Karpas-422 (cell line): Measurements from ENCODE around the gene GGNBP2. TPM values are rescaled to one million over a fixed set of nuclear protein-coding genes. Genes with fewer than 3 reads are reported as not detected.

ENCODE experiments used
- DNase-seq: peaks from one replicate; pipeline ENCODE4 v3.0.0-alpha.2; 2015
- H2AFZ ChIP-seq: fragments of 200-600 bp; sonication (generic); 2 replicates; pipeline ENCODE4 v1.6.1; 2014; ENCODE audit warnings: antibody characterized with exemption, low read length, mixed read lengths
- H3K27ac ChIP-seq: fragments of 200-600 bp; sonication (generic); 2 replicates; pipeline ENCODE4 v1.5.1; 2014; ENCODE audit warnings: mild to moderate bottlenecking, low read length, moderate library complexity
- H3K27me3 ChIP-seq: fragments of 200-600 bp; sonication (generic); 2 replicates; pipeline ENCODE4 v1.6.1; 2014; ENCODE audit warnings: low read length, mixed read lengths
- H3K36me3 ChIP-seq: fragments of 200-600 bp; sonication (generic); 2 replicates; pipeline ENCODE4 v1.6.1; 2014; ENCODE audit warnings: low read length, mixed read lengths; ENCODE audit not compliant: insufficient read depth
- H3K4me1 ChIP-seq: fragments of 200-600 bp; sonication (generic); 2 replicates; pipeline ENCODE4 v1.6.1; 2014; ENCODE audit warnings: mild to moderate bottlenecking, low read length, mixed read lengths
- H3K4me2 ChIP-seq: fragments of 200-600 bp; sonication (generic); 2 replicates; pipeline ENCODE4 v1.6.1; 2014; ENCODE audit warnings: low read length, low read depth, mild to moderate bottlenecking; ENCODE audit not compliant: poor library complexity, severe bottlenecking
- H3K4me3 ChIP-seq: fragments of 200-600 bp; sonication (generic); 2 replicates; pipeline ENCODE4 v1.5.1; 2014; ENCODE audit warnings: mild to moderate bottlenecking, antibody characterized with exemption, low read length, mixed read lengths
- H3K79me2 ChIP-seq: fragments of 200-600 bp; sonication (generic); 2 replicates; pipeline ENCODE4 v1.6.1; 2014; ENCODE audit warnings: mild to moderate bottlenecking, low read length, mixed read lengths
- H3K9ac ChIP-seq: fragments of 200-600 bp; sonication (generic); 2 replicates; pipeline ENCODE4 v1.6.0; 2014; ENCODE audit warnings: low read length
- H3K9me2 ChIP-seq: fragments of 200-600 bp; sonication (generic), shearing (Covaris generic); replicated peaks from 2 replicates; pipeline ENCODE4 v1.6.0; 2014; ENCODE audit warnings: mild to moderate bottlenecking, low read length, moderate library complexity; ENCODE audit not compliant: insufficient read depth
- H3K9me3 ChIP-seq: fragments of 300-700, 200-600 bp; sonication (generic); 2 replicates; pipeline ENCODE4 v1.6.1; 2014; ENCODE audit warnings: low read length, mixed read lengths
- H4K20me1 ChIP-seq: fragments of 200-600 bp; sonication (generic); 2 replicates; pipeline ENCODE4 v1.6.1; 2014; ENCODE audit warnings: mild to moderate bottlenecking, antibody characterized with exemption, low read length, low read depth; ENCODE audit not compliant: insufficient read depth
- total RNA-seq: library from RNA; depleted of rRNA; stranded (reverse); fragments of >200 nt; shearing (Covaris generic); gene quantifications from 2 replicates; pipeline ENCODE4 v1.2.3, GENCODE V29; 2014; ENCODE audit warnings: low replicate concordance

Gene GGNBP2
- total RNA-seq, 1 experiment from 2014 or later = 49.5 TPM

- H3K4me2 ChIP-seq = no peak overlapping the region
- H3K27ac ChIP-seq = no peak overlapping the region
- no peaks in the 10 kb centered on the region for H3K9me3 ChIP-seq
- no peak for DNase-seq
- H3K27me3 ChIP-seq = no peaks in the 10 kb centered on the region
- H3K4me3 ChIP-seq = no peak overlapping the region
- H2AFZ ChIP-seq = no peak overlapping the region
- no peaks in the 10 kb centered on the region for H3K36me3 ChIP-seq
- peaks cover 25% of the 10 kb centered on the region for H3K4me1 ChIP-seq
- no peaks in the 10 kb centered on the region for H4K20me1 ChIP-seq
- no peaks in the 10 kb centered on the region for H3K9me2 ChIP-seq
- H3K9ac ChIP-seq = no peak overlapping the region
- peaks cover 36% of the 10 kb centered on the region for H3K79me2 ChIP-seq
These were observed 53.4 kb downstream of the GGNBP2 start for GRCh38 chr17:36597866-36598777.

- no peak overlapping the region for H3K4me3 ChIP-seq
- DNase-seq = no peak
- H2AFZ ChIP-seq = no peak overlapping the region
- peaks cover 4% of the 10 kb centered on the region; the same call in 1 of the 2 replicates for H3K36me3 ChIP-seq
- H3K27me3 ChIP-seq = no peaks in the 10 kb centered on the region
- H4K20me1 ChIP-seq = no peaks in the 10 kb centered on the region
- no peak overlapping the region for H3K9ac ChIP-seq
- H3K9me3 ChIP-seq = no peaks in the 10 kb centered on the region
- no peaks in the 10 kb centered on the region for H3K9me2 ChIP-seq
- no peak overlapping the region for H3K27ac ChIP-seq
- H3K4me2 ChIP-seq = no peak overlapping the region
- H3K4me1 ChIP-seq = peaks cover 25% of the 10 kb centered on the region
- peaks cover 35% of the 10 kb centered on the region for H3K79me2 ChIP-seq
These were observed 54.3 kb downstream of the GGNBP2 start for GRCh38 chr17:36598951-36599401.

DNA sequence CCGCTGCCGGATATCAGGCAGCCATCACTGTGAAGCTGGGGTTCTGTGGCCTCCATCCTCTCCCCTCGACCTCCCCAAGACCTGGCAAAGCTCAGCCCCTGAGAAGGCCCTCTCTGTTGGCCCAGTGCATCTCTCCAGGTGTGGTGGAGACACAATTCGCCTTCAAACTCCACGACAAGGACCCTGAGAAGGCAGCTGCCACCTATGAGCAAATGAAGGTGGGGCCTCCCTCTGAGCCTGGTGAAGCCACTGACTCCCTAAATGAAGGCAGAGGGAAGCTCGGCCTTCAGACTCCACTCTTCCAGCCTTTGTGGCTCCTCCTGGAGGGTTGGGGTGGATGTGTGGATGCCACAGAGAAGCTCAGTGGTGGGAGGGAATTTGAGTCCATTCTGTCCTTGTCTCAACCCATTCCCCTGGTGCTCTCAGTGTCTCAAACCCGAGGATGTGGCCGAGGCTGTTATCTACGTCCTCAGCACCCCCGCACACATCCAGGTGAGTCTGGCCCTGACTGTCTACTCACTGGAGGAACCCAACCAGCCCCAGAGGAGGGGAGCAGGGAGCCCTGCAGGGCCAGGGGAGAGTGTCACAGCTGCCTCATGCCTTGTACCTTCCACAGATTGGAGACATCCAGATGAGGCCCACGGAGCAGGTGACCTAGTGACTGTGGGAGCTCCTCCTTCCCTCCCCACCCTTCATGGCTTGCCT lies 55.0 kb downstream of the GGNBP2 start:
- no peak for DNase-seq

DNA sequence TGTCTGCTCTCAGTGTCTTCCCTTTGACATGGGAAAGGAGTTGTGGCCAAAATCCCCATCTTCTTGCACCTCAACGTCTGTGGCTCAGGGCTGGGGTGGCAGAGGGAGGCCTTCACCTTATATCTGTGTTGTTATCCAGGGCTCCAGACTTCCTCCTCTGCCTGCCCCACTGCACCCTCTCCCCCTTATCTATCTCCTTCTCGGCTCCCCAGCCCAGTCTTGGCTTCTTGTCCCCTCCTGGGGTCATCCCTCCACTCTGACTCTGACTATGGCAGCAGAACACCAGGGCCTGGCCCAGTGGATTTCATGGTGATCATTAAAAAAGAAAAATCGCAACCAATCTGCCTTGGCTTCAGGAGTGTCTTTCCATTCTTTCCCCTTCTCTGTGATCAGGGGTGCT lies 55.7 kb downstream of the GGNBP2 start:
- Histone ChIP-seq H3K79me2 (peaks cover 44% of the 10 kb centered on the region), H3K9ac (peak overlapping the region; percentile 97), H3K4me2 (peak overlapping the region; percentile 88), H3K9me2 (no peaks in the 10 kb centered on the region), H2AFZ (no peak overlapping the region), H4K20me1 (no peaks in the 10 kb centered on the region), H3K4me3 (peak overlapping the region; percentile 82), H3K9me3 (no peaks in the 10 kb centered on the region), H3K4me1 (peaks cover 27% of the 10 kb centered on the region), H3K27me3 (no peaks in the 10 kb centered on the region), H3K36me3 (peaks cover 6% of the 10 kb centered on the region; the same call in 1 of the 2 replicates), H3K27ac (peak overlapping the region; percentile 68)
- DNase-seq = no peak

More for the DNA sequence above, 55.0 kb downstream of the GGNBP2 start:
- Histone ChIP-seq H2AFZ (no peak overlapping the region), H3K4me1 (peaks cover 27% of the 10 kb centered on the region), H3K9ac (peak overlapping the region; percentile 97; the same call in 1 of the 2 replicates), H3K36me3 (peaks cover 6% of the 10 kb centered on the region; the same call in 1 of the 2 replicates), H4K20me1 (no peaks in the 10 kb centered on the region), H3K4me2 (no peak overlapping the region), H3K27me3 (no peaks in the 10 kb centered on the region), H3K9me3 (no peaks in the 10 kb centered on the region), H3K9me2 (no peaks in the 10 kb centered on the region), H3K4me3 (no peak overlapping the region), H3K27ac (peak overlapping the region; percentile 68; the same call in 1 of the 2 replicates), H3K79me2 (peaks cover 37% of the 10 kb centered on the region)

DNA sequence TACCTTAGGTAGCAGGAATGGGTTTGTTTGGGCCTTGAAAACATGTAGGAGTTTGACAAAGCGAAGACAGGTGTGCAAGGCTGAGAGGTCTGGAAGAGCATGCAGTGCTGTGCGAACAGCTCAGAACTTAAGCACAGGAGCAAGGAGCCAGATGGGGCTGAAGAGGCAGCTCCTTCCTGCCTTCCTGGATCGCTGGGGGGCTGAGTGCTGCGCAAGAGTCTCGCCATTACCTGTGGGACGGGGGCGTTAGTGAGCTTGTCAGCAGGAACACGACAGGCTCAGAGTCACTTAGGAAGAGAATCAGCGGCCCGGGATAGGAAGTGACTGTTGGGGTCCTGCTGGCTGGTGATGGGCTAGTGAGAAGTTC lies 56.2 kb downstream of the GGNBP2 start:
- no peaks in the 10 kb centered on the region for H3K27me3 ChIP-seq
- no peak overlapping the region; the same call in 1 of the 2 replicates for H2AFZ ChIP-seq
- no peaks in the 10 kb centered on the region for H4K20me1 ChIP-seq
- no peak for DNase-seq
- H3K4me1 ChIP-seq = peaks cover 27% of the 10 kb centered on the region
- H3K9me2 ChIP-seq = no peaks in the 10 kb centered on the region
- H3K79me2 ChIP-seq = peaks cover 45% of the 10 kb centered on the region
- H3K9ac ChIP-seq = peak overlapping the region; percentile 97
- H3K9me3 ChIP-seq = no peaks in the 10 kb centered on the region
- peak overlapping the region; percentile 68 for H3K27ac ChIP-seq
- H3K4me3 ChIP-seq = peak overlapping the region; percentile 82
- H3K4me2 ChIP-seq = peak overlapping the region; percentile 88
- H3K36me3 ChIP-seq = peaks cover 6% of the 10 kb centered on the region; the same call in 1 of the 2 replicates

GRCh38 chr17:36601303-36602029 lies 56.7 kb downstream of the GGNBP2 start, which contains the start of gene MRM1:
Gene MRM1, plus strand, starts transcription at chr17:36601583. Its CDS starts 228 bp downstream, at chr17:36601811.
- Histone ChIP-seq H3K27me3 (no peaks in the 10 kb centered on the region), H3K4me1 (peaks cover 27% of the 10 kb centered on the region)

DNA sequence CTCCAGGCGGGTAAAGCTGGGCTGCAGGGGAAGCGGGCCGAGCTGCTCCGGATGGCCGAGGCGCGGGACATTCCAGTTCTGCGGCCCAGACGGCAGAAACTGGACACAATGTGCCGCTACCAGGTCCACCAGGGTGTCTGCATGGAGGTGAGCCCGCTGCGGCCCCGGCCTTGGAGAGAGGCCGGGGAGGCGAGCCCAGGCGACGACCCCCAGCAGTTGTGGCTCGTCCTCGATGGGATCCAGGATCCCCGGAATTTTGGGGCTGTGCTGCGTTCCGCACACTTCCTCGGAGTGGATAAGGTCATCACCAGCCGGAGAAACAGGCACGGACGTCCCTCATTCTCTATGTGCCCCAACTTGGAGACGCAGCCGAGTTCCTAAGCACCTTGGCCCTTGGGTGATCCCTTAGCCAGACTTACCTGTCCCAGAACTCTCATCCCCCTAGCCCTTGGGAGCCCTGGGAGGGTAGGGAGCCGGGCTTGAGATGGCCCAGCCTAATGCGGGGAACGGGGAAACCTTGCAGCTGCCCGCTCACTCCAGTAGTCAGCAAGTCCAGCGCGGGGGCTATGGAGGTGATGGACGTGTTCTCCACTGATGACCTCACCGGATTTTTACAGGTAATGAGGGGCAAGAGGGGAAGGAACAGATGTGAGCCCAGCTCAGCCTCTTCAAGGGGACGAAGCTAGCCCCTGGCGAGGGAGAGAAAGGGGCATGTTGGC lies 57.5 kb downstream of the GGNBP2 start:
- peak; percentile 65 for DNase-seq
- Histone ChIP-seq H3K36me3 (peaks cover 6% of the 10 kb centered on the region; the same call in 1 of the 2 replicates), H3K9ac (peak overlapping the region; percentile 97), H3K27me3 (no peaks in the 10 kb centered on the region), H3K9me3 (no peaks in the 10 kb centered on the region), H3K4me2 (peak overlapping the region; percentile 88), H4K20me1 (no peaks in the 10 kb centered on the region), H3K4me1 (peaks cover 27% of the 10 kb centered on the region), H3K79me2 (peaks cover 51% of the 10 kb centered on the region), H2AFZ (no peak overlapping the region), H3K27ac (peak overlapping the region; percentile 63; the same call in 1 of the 2 replicates), H3K9me2 (no peaks in the 10 kb centered on the region), H3K4me3 (peak overlapping the region; percentile 82)

More at GRCh38 chr17:36601303-36602029, 56.7 kb downstream of the GGNBP2 start, which contains the start of gene MRM1:
- Histone ChIP-seq H3K4me3 (peak within 1 kb of the TSS; percentile 82), H4K20me1 (no peaks in the 10 kb centered on the region), H3K9me3 (no peaks in the 10 kb centered on the region), H3K36me3 (peaks cover 6% of the 10 kb centered on the region; the same call in 1 of the 2 replicates), H3K9me2 (no peaks in the 10 kb centered on the region), H3K4me2 (peak within 1 kb of the TSS; percentile 88), H2AFZ (no peak within 1 kb of the TSS; the same call in 1 of the 2 replicates), H3K27ac (peak within 1 kb of the TSS; percentile 68), H3K9ac (peak within 1 kb of the TSS; percentile 97), H3K79me2 (peaks cover 50% of the 10 kb centered on the region)
- DNase-seq = peak; percentile 97
